Stimulated activated CD8-positive, alpha-beta memory T cell treated with anti-CD3 and anti-CD28 coated beads, Interleukin-2, amount 100 ng/mL, for 1 hour (primary cell): ENCODE data around the gene SLC1A3.
"Not testable (repeated sequence)": the region's sequence is repeated elsewhere in the genome, so short reads cannot be mapped to it uniquely, and the experiment has no call there.

Experiments
- DNase-seq, 2 donors: peaks; one replicate each; pipeline ENCODE4 v3.0.0-alpha.2; 2020; ENCODE audit warnings: low read depth in 2 of 2

Gene SLC1A3

GRCh38 chr5:36606428-36607113 lies at the start of gene SLC1A3:
TSS of gene SLC1A3 (plus strand) at chr5:36606606. CDS start at chr5:36608424, 1,818 bp downstream.
- no peak for DNase-seq

GRCh38 chr5:36558641-36559040 lies 47.8 kb upstream of the SLC1A3 start:
- no peak for DNase-seq

- no peak for DNase-seq
Measured at GRCh38 chr5:36561601-36562000, 44.8 kb upstream of the SLC1A3 start.

- DNase-seq: no peak
Measured at GRCh38 chr5:36569491-36569890, 36.9 kb upstream of the SLC1A3 start.

- DNase-seq: no peak
Measured at GRCh38 chr5:36570301-36571095, 35.9 kb upstream of the SLC1A3 start.

GRCh38 chr5:36571401-36572042 lies 34.9 kb upstream of the SLC1A3 start:
- DNase-seq: no peak

- DNase-seq: no peak
Measured at GRCh38 chr5:36573438-36573837, 33.0 kb upstream of the SLC1A3 start.

GRCh38 chr5:36575361-36575781 lies 31.0 kb upstream of the SLC1A3 start:
- no peak for DNase-seq

GRCh38 chr5:36576721-36577120 lies 29.7 kb upstream of the SLC1A3 start:
- no peak for DNase-seq

GRCh38 chr5:36579858-36580257 lies 26.5 kb upstream of the SLC1A3 start:
- DNase-seq: not testable (repeated sequence)

- no peak for DNase-seq
Measured at GRCh38 chr5:36581070-36581469, 25.3 kb upstream of the SLC1A3 start.

GRCh38 chr5:36584009-36584875 lies 22.2 kb upstream of the SLC1A3 start:
- no peak for DNase-seq

GRCh38 chr5:36585701-36586100 lies 20.7 kb upstream of the SLC1A3 start:
- DNase-seq: no peak

GRCh38 chr5:36587354-36587753 lies 19.1 kb upstream of the SLC1A3 start:
- no peak for DNase-seq

- not testable (repeated sequence) for DNase-seq
Measured at GRCh38 chr5:36589735-36590134, 16.7 kb upstream of the SLC1A3 start.

- DNase-seq: no peak
Measured at GRCh38 chr5:36590513-36591286, 15.7 kb upstream of the SLC1A3 start.

- DNase-seq: no peak
Measured at GRCh38 chr5:36593867-36594266, 12.5 kb upstream of the SLC1A3 start.

- DNase-seq: no peak
Measured at GRCh38 chr5:36596247-36596646, 10.2 kb upstream of the SLC1A3 start.

- no peak for DNase-seq
Measured at GRCh38 chr5:36596756-36597155, 9.7 kb upstream of the SLC1A3 start.

- no peak for DNase-seq
Measured at GRCh38 chr5:36598045-36598444, 8.4 kb upstream of the SLC1A3 start.
